Measurements from ENCODE around the gene DACT1. TPM values are rescaled to one million over a fixed set of nuclear protein-coding genes. Genes with fewer than 3 reads are reported as not detected.

The DACT1 gene
- total RNA-seq, 4 donors from 2014 or later = 5.0 to 22.7 (median 8.6) TPM

GRCh38 chr14:58598804-58599525 lies 38.8 kb upstream of the DACT1 start:
- TF ChIP-seq POLR2AphosphoS5 (IDR thresholded peaks at IDR 0.05) (no peak), EP300 (IDR thresholded peaks at IDR 0.05) (no peak), POLR2A (IDR thresholded peaks at IDR 0.05; ENCODE audit: low read depth) (no peak), CTCF (IDR thresholded peaks at IDR 0.05) (no peak)
- DNase-seq (ENCODE audit: extremely low spot score) = peak; percentile 68
- 95% methylated on average over 7 of the region's 11 CpGs for WGBS
- H3K27me3 ChIP-seq = no peaks in the 10 kb centered on the region
- no peaks in the 10 kb centered on the region for H3K9me3 ChIP-seq
- no peak overlapping the region for H3K27ac ChIP-seq (replicated peaks in 1 of 4)
- no peak overlapping the region for H3K4me3 ChIP-seq
- intact Hi-C loops (cut with DNase I) = no loop called here
- H3K4me1 ChIP-seq = no peaks in the 10 kb centered on the region
- H3K36me3 ChIP-seq = no peaks in the 10 kb centered on the region

GRCh38 chr14:58599707-58600106 lies 38.1 kb upstream of the DACT1 start:
- intact Hi-C loops (cut with DNase I) = no loop called here
- H3K27me3 ChIP-seq = no peaks in the 10 kb centered on the region

DNA sequence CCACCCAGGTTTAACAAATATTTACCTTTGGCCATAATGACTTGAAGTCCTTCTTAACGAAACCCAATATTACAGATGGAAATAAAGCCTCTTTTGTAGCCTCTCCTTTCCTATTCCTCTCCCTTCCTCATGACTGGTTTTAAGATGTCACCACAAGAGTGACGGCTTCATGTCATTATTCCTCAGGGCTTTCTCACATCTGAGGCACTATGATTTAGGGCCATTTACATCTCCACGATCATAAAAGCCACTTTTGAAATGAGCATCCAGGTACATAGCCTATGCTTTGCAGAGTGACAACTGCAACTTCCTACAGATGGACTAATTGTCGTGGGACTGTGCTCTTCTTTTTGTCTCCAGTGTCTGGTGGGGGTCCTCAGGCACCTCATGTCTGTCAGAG lies 32.3 kb upstream of the DACT1 start:
- Histone ChIP-seq H3K9me3 (no peaks in the 10 kb centered on the region), H3K27ac (replicated peaks in 1 of 4) (no peak overlapping the region), H3K4me3 (no peak overlapping the region), H3K36me3 (no peaks in the 10 kb centered on the region), H3K4me1 (no peaks in the 10 kb centered on the region), H3K27me3 (no peaks in the 10 kb centered on the region)
- no peak for DNase-seq (ENCODE audit: extremely low spot score)
- intact Hi-C loops (cut with DNase I) = no loop called here
- no peak for TF ChIP-seq POLR2A (IDR thresholded peaks at IDR 0.05; ENCODE audit: low read depth)
- no peak for TF ChIP-seq POLR2AphosphoS5 (IDR thresholded peaks at IDR 0.05)
- WGBS = 88% methylated on average over 4 of the region's 4 CpGs

More at GRCh38 chr14:58599707-58600106, 38.1 kb upstream of the DACT1 start:
- 100% methylated on average over 2 of the region's 2 CpGs for WGBS
- Histone ChIP-seq H3K4me3 (no peak overlapping the region), H3K27ac (replicated peaks in 1 of 4) (no peak overlapping the region), H3K4me1 (no peaks in the 10 kb centered on the region), H3K36me3 (no peaks in the 10 kb centered on the region), H3K9me3 (no peaks in the 10 kb centered on the region)
- no peak for TF ChIP-seq POLR2AphosphoS5 (IDR thresholded peaks at IDR 0.05)
- DNase-seq (ENCODE audit: extremely low spot score) = peak; percentile 68

- DNase-seq (ENCODE audit: extremely low spot score) = no peak
- Histone ChIP-seq H3K4me3 (no peak overlapping the region), H3K36me3 (no peaks in the 10 kb centered on the region), H3K27ac (replicated peaks in 1 of 4) (no peak overlapping the region), H3K27me3 (no peaks in the 10 kb centered on the region), H3K9me3 (no peaks in the 10 kb centered on the region), H3K4me1 (no peaks in the 10 kb centered on the region)
- 78% methylated on average over 7 of the region's 7 CpGs for WGBS
- no peak for TF ChIP-seq CTCF (IDR thresholded peaks at IDR 0.05)
- no peak for TF ChIP-seq POLR2A (IDR thresholded peaks at IDR 0.05; ENCODE audit: low read depth)
- TF ChIP-seq POLR2AphosphoS5 (IDR thresholded peaks at IDR 0.05) = no peak
- intact Hi-C loops (cut with DNase I) = no loop called here
These were observed 30.4 kb upstream of the DACT1 start for GRCh38 chr14:58607131-58607951.

DNA sequence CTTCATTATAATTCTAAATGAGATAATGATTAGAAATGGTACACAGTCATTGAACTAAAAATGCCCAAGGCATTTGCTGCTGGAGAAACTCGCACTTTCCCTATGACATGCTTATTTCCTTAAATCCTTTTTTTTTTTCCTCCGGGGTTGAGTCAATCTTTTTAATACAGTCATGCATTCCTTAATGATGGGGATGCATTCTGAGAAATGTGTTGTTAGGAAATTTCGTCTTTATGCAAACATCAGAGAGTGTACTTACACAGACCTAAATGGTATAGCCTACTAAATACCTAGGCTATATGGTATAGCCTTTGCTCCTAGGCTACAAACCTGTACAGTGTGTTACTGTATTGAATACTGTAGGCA lies 29.8 kb upstream of the DACT1 start:
- H3K9me3 ChIP-seq = no peaks in the 10 kb centered on the region
- TF ChIP-seq POLR2AphosphoS5 (IDR thresholded peaks at IDR 0.05) (no peak), CTCF (IDR thresholded peaks at IDR 0.05) (no peak)
- 68% methylated on average over 3 of the region's 3 CpGs for WGBS
- no peaks in the 10 kb centered on the region for H3K4me1 ChIP-seq
- intact Hi-C loops (cut with DNase I) = no loop called here
- no peak overlapping the region for H3K27ac ChIP-seq (replicated peaks in 1 of 4)
- no peaks in the 10 kb centered on the region for H3K27me3 ChIP-seq
- no peak overlapping the region for H3K4me3 ChIP-seq
- no peaks in the 10 kb centered on the region for H3K36me3 ChIP-seq
- no peak for DNase-seq (ENCODE audit: extremely low spot score)

Measured in esophagus muscularis mucosa (tissue), 4 donors.